ENCODE data around the gene PHF21A.
"Not testable (repeated sequence)": the region's sequence is repeated elsewhere in the genome, so short reads cannot be mapped to it uniquely, and the experiment has no call there.

The PHF21A gene

DNA sequence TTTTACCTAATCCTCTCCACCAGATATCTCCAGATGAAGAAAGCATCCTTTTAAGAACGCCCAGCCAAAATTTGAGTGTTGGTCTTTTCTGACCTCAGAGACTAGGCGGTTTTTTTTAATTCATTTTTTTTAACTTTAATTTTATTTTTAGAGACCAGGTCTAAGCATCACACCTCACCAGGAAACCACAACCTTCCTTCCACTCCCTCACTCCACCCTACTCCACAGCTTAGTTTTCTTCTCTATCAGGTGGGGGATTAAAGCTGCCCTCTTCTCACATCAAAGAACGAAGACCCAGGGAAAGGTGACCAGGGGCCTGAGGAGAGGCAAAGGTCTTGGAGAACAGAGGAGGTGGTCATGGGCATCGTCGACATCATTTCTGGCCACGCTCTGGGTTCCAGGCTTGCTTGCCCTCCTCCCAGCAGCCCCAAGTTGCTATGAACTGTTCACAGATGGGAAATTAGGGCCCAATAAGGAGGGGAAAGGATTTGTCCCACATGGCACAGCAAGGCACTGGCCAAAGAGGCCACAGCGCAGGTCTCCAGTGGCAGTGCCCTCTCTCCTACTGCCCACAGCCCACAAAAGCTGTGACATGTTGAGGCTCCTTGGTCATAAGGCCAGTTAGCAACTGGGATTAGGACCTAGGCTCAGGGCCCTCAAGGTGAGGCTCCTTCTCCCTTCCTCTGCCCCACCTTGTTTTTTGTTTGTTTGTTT, 202.1 kb downstream of the PHF21A start:
- DNase-seq: no peak

DNA sequence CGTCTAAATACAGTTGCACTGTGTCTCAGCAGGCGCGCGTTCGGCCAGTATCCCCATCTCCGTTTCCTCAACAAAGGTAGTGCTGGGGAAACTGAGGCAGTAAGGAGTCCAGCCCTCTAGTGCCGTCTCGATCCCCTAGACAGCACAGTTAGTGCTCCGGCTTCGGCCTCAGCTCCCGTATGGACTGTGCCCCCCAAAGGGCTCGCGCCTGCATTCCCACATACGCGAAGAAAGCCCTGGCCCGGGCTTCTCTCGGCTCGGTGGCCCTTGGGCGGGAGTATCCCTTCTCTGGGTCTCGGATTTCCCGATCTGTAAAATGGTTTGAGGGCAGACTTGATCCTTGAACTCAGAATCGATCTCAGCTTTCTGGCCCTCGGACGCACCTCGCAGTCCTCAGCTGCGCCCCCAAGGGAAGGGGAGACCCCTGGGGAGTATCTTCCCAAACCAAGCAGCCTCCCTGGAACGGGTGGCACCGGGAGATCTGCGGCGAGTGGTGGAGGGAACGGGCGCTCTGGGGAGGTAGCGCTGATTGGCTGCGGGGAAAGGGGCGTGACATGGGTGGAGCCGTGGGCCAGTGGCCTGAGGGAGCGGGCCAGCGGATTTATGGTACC, 202.8 kb downstream of the PHF21A start:
- peak; percentile 62 to 83 for DNase-seq

DNA sequence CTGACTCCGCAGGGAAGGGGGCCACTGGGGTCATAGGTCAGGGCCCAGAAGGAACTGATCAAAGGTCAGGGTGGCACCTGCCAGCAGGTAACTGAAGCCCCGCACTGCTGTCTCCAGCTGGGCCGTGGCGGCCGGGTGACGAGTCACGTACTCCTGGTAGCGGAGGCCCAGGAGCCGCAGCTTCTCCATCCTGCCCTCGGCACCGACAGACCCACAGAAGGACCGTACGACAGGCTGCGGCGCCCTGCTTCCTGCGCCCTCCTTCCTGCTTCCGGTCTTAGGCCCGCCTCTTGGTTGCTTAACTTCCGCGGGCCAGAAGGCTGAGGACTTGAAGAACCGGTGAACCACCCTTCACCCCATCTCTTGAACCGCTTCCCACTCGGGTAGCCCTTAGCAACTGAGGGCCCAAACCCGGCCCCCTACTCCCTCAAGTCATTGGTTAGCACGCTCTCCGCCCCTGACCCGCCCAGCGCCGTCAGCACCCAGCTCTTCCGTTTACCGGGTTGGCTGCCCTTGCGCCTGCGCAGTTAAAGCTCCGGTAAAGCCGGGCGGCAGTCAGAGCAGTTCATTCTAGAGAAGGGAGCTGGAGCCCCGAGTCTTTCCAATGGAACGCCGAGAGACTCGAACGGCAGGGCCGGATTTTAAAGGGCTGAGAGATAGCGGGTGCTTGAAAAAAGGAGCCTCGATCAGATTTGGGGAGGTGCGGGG, 203.5 kb downstream of the PHF21A start, which contains the start of gene PEX16:
Gene PEX16, minus strand, starts transcription at position 255 of the 708 bp plus-strand sequence. Its CDS starts 66 bp downstream, at position 189.
- DNase-seq: peak; percentile 96 to 97

DNA sequence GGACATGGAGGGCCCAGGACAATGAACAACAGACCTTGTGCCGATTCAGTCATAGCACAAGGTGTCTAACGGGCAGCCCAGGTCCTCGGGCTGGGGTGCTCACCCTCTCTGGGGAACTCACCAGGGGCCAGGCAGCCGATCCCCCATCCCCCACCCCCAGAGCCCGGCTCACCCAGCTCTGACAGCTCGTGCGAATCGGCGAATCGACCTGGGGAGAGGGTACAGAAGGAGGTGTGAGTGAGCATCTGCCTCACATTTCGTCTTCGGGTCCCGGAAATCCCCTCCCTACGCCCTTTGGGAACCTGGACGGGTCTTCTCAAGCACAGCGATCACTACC, 204.0 kb downstream of the PHF21A start:
- DNase-seq: no peak

DNA sequence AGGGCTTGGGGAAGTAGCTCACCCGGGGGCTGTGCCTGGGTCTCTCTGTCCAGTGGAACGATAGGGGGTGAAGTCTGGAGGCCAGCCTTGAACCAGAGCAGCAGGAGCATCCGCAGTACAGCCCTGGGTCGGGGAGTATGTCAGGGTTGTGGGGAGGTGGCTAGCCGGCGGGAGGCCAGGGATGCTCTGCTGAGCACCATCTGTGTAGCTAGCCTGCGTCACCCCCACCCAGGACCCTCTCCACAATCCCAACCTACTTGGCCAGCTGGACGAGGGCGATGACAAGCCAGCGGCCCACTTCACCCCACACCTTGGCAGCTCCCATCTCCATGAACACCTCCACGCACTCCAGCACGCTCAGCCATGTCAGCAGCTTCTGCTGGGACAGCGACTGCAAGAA, 205.8 kb downstream of the PHF21A start:
- DNase-seq: no peak

DNA sequence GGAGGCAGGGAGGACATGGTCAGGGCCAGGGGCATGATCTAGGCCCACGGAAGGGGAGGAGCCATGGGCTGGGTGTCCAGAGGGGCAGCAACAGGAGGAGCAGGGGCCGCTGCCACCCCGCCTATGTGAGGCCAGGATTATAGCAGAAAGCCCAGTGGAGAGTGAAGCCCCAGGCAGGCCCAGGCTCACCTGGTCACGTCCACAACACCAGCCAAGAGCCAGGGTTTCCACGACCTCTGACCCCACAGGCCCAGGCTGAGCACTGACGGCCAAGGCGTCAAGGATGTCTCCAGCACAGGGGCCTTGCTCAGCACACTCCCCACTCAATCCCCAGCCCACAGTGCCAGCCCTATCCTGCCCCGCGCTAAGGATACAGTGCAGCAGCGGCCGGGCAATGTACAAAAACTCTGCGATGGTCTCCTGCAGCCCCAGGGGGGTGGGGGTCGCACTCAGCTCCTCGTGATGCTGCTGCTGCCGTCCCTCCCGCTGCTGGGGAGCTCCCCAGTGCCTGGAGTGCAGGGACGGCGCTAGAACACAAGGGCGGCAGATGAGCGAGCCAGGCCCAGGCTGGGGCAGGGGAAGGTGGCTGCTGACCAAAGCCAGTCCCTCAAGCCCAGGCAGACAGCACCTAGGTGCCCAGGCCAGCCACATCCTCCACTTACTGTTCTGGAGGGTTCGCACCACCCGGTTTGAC, 207.2 kb downstream of the PHF21A start:
- DNase-seq: no peak

DNA sequence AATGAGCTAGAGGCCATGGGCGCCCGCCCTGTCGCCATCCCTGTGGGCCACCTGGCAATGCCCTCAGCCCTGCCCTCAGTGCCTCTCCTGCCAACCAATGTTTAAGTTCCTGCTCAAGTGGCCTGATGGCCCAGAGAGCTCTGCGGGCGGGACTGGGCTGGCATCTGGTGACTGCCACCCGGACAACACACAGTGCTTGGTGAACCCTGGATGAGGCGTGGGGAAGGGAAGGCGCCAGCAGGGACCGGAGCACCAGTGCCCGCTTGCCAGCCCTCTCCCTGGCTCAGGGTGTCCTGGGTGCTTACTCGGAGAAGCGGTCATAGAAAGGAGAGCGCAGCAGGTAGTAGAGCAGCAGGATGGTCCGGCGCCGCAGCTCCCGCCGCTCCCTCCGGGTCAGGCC, 207.7 kb downstream of the PHF21A start:
- DNase-seq: no peak

DNA sequence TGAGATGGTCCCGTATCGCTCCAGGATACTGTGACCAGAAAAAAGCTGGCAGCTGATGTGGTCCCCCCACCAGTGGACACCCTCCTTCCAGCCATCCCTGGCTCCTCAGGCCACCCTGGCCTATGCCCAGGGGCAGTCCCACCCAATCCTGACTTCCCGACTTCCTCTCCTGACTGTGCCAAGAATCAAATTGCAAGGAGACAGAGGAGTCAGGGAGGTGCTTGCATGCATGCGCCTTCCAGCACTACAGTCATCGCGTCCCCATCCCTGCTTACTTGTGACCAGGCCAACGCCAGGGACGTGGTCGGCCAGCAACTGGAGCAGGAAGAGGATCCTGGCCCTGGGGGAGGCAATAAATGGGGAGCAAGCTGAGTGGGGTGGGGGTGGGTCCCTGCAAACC, 210.6 kb downstream of the PHF21A start:
- no peak for DNase-seq

DNA sequence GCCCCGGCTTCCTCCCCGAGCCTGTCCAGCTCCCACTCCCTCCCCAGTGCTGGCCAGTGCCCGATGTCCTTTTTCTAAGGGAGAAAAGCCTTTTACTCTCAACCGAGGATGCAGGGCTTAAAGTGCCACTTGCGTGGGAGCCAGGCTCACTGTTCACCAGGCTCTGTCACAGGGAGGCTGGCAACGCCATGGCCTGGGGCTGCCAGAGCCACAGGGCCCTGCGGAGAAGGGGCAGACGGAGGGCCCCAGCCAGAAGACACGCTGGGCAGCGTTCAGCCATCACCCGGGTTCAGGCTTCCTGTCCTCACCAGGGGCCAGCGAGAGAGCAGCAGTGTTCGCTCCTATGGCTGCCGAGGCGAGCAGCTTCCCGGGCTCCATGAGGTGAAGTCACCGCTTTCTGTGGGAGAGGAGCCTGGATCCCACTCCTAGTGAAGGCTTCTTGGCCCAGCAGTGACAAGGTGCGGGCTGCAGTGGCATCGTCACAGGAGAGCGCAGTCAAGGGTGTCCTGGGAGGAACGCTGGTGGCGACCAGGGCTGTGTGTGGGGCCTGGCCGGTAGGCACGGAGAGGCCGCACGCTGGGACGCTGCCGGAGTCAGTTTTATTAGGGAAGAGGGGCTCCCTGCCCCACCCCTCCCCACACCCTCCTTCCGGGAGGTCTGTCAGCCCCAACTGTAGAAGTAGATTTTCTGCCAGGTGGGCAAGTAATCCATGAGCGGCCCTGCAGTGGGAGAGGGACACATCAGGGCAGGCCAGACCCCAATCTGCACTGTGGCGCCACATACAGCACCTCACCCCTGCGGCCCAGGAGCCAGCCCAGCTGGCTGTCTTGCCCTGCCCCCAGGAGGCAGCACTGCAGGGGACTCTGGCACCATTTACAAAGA, 211.4 kb downstream of the PHF21A start:
- DNase-seq: no peak

DNA sequence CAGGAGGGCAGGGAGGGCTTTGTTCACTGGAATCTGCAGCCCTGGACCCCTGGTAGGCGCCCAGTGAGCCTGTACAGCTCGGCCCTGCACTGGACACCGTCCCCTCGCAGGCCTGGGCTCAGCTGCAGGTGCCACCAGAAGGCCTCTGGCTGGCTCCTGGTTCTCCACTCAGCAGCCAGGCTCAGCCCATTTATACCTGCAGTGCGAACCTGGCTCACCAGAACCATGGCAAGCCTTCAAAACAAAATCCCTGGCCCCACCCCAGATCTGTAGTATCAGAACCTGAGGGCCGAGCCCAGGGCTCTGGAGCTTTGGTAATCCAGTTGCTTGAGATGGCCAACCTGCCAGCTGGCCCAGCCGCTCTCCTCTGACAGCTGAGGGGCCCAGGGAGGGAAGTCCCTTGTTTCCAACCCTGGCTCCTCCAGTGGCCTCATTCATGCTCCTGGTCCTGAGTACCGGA, 213.3 kb downstream of the PHF21A start:
- DNase-seq: no peak

DNA sequence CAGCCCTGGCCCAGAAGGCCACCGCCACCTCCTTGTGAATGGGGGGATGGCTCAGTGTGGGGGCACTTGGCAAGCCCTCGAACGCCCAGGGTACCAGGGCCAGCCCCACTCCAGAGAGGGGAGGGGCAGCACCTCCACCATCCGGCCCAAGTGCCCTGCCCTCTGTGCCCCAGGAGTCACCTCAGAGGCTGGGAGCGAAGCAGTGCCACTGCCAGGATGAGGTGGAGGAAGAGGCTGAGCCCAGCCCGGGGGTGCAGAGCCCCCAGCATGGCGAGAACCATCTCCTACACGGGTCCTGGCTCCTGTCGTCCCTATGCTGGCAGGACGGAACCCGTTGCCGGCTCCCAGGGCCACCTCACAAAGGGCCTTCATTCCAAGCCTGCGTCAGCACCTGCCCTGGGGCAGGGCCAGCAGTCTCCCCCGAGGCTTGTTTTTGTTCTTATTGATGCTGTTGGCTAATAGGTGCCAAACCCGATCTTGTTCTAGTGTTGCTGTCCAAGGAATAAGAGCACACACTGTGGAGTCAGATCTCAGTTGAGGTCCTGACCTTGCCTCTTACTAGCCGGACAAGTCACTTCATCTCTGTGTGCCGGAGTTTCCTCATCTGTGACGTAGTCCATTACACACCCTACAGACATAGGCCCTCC, 214.2 kb downstream of the PHF21A start, which contains the start of gene FREY1:
Gene FREY1, minus strand, starts transcription at position 307 of the 647 bp plus-strand sequence. Its CDS starts 26 bp downstream, at position 281.
- DNase-seq: no peak

DNA sequence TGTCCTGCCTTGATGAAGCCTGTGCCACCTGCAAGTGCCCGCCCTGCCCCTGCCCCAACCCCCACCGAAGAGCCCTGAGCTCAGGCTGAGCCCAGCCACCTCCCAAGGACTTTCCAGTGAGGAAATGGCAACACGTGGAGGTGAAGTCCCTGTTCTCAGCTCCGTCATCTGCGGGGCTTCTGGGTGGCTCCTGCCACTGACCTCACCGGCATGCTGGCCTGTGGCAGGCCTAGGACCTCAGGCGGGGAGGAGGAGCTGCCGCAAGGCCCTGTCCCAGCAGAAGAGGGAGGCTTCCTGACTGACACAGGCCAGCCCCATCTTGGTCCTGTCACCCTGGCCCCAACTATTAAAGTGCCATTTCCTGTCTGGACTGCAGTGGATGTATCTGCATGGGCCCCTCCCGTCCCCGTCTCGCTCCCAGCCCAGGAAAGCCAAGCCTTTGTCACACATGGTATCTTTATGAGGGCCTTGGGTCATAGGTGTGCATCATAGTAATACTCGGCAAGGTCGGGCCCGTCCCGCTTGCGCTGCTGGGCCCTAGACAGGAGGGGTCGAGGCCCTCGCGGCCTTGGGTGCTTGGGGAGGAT, 215.1 kb downstream of the PHF21A start:
- DNase-seq: no peak

DNA sequence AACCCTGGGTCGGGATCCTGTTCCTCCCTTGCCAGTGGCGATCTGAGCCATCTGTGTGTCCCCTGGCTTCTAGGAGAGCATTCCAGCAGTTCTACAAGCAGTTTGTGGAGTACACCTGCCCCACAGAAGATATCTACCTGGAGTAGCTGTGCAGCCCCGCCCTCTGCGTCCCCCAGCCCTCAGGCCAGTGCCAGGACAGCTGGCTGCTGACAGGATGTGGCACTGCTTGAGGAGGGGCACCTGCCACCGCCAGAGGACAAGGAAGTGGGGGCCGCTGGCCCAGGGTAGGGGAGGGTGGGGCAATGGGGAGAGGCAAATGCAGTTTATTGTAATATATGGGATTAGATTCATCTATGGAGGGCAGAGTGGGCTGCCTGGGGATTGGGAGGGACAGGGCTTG, 215.7 kb downstream of the PHF21A start:
- DNase-seq: not testable (repeated sequence)

DNA sequence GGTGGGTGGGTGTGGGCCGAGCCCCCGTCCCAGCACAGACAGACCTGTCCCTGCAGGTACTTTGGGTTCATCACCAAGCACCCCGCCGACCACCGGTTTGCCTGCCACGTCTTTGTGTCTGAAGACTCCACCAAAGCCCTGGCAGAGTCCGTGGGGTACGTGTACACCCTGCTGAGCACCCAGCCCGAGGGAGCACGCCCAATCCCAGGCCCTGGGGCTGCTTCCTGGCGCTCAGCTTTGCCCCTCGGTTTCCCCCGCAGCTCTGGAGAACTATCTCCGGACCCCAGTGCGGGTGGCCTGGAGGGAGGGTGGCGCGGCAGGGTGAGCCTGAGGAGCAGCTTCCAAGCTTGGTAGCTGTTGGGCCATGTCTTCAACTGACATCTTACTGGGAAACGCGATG, 216.2 kb downstream of the PHF21A start:
- no peak for DNase-seq

DNA sequence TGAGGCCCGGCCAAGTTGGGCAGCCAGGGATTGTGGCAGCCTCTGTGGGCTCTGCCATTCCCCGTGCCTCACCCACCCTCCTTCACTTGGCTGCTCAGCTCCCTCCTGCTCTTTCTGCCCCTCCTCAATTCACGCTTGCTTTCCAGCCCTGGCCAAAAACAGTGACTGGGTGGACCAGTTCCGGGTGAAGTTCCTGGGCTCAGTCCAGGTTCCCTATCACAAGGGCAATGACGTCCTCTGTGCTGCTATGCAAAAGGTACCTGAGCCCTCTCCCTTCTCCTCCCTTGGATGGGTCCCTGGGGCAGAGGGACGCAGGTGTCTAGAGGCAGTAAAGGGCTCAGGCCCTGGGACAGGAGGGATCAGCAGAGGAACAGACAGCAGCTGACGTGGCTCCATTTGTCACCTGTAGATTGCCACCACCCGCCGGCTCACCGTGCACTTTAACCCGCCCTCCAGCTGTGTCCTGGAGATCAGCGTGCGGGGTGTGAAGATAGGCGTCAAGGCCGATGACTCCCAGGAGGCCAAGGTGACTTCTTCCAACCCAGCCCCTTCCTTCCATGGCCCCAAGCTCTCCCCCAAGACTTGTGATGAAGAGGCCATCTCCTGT, 216.8 kb downstream of the PHF21A start:
- DNase-seq: no peak

DNA sequence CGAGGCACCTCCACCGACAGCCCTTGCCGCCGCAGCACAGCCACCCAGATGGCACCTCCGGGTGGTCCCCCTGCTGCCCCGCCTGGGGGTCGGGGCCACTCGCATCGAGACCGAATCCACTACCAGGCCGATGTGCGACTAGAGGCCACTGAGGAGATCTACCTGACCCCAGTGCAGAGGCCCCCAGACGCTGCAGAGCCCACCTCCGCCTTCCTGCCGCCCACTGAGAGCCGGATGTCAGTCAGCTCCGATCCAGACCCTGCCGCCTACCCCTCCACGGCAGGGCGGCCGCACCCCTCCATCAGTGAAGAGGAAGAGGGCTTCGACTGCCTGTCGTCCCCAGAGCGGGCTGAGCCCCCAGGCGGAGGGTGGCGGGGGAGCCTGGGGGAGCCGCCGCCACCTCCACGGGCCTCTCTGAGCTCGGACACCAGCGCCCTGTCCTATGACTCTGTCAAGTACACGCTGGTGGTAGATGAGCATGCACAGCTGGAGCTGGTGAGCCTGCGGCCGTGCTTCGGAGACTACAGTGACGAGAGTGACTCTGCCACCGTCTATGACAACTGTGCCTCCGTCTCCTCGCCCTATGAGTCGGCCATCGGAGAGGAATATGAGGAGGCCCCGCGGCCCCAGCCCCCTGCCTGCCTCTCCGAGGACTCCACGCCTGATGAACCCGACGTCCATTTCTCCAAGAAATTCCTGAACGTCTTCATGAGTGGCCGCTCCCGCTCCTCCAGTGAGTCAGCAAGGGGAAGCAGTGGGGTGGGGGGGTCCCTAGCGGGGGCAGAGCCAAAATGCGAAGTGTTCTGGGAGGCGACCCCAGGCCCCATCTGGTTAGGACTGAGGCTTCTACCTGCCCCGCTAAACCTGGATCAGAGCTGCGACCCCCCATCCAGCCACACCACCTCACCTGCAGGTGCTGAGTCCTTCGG, 218.5 kb downstream of the PHF21A start:
- no peak for DNase-seq

DNA sequence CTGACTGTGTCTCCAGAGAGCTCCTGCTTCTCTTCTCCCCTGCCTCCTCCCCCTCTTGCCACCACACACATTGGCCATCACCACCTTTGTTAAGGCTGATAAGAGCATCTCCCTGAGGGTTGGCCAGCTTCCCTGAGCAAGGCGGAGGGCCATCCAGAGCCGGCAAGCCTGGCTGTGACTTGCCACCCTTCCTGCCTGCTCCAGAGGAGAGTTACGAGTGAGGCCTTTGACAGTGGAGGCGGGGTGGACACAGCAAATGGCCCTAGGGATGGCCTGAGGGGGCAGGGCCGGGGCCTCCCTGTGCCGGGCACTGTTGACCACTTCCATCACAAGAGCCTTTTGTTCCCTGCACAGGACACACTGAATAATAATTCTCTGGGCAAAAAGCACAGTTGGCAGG, 219.6 kb downstream of the PHF21A start:
- DNase-seq: no peak

DNA sequence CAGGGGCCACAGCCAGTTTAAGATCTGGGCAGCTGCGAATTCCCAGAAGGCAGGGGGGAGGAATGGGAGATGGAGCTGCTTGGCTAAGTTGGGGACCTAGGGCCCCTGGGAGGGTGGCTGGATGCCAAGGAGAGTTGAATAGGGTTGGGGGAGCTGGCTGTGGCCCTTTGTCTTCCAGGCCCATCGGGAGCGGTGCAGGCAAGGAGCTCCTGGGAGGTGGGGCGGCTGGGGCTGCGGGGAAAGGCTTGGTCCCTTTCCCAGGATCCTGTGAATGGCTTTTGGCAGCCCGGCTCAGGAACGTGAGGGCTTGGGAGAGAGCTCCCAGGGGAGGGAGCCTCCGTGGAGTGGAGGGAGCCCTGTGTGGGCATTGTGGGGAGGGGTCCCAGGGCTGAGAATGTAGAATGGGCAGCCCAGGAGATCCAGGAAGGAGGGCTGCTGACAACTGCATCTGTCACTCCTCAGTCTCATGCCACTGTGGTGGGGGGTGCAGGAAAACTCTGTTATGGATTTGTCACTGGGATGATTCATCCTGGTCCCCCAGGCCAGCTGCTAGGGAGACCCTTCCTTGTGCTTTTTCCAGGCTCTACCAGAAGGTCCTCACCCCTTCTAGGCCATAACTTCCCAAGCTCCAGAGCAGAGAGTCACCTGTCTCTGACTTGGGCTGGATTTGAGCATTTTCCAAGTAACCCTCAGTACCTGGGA, 220.2 kb downstream of the PHF21A start:
- no peak for DNase-seq

DNA sequence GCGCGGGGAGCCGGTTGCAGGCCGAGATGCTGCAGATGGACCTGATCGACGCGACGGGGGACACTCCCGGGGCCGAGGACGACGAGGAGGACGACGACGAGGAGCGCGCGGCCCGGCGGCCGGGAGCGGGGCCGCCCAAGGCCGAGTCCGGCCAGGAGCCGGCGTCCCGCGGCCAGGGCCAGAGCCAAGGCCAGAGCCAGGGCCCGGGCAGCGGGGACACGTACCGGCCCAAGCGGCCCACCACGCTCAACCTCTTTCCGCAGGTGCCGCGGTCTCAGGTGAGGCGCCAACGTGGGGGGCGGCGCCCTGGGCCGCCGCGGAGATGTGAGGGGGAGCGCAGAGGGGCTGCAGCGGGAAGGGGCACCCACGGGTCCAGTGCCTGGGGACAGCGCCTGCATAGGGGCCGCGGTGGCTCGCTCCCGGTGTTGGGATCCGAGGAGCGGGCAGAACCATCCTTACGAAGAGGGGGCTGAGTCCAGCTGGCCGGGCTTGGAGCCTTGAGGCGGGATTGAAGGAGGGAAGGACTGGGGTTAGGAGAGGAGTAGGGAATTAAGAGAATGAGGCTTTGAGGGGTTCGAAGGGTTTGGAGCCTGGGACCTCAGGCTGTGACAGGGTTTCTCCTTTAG, 221.0 kb downstream of the PHF21A start:
- DNase-seq: not testable (repeated sequence)

Data from NCI-H1930 (cell line).